GM19043 (cell line): ENCODE data around the gene AAR2.

Experiments
- ATAC-seq: cut with Tn5 transposase; IDR thresholded peaks from one replicate; pipeline ENCODE4 v1.9.1; 2021; ENCODE audit warnings: low read depth; ENCODE audit not compliant: unreplicated experiment

AAR2 gene

GRCh38 chr20:36217226-36217625 lies 19.1 kb upstream of the AAR2 start:
- ATAC-seq = no peak

GRCh38 chr20:36218380-36219064 lies 17.8 kb upstream of the AAR2 start:
- ATAC-seq = no peak

DNA sequence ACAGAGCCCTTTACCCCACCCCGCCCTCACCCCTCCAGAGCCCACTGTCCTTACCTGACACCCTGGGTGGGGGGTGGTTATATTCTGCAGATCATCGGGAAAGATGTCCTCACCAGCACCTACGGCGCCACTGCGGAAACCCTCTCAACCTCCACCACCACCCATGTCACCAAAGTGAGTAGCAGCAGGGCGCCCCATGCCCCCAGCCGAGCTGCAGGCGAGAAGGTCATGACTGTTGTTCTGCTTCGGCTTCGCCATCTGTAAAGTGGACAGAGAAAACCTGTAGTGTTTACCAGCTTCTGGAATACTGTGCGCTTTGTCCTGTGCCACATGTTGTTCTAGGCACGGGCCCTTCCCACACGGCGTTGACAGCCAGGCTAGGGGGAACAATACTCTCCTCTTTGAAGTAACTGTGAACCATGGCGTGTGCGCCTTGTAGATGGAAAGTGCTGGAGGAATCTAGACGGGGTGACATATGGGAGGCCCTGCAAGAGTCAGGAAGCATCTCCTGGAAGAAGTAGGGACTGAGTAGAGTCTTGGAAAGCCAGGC lies 16.5 kb upstream of the AAR2 start:
- ATAC-seq = no peak

DNA sequence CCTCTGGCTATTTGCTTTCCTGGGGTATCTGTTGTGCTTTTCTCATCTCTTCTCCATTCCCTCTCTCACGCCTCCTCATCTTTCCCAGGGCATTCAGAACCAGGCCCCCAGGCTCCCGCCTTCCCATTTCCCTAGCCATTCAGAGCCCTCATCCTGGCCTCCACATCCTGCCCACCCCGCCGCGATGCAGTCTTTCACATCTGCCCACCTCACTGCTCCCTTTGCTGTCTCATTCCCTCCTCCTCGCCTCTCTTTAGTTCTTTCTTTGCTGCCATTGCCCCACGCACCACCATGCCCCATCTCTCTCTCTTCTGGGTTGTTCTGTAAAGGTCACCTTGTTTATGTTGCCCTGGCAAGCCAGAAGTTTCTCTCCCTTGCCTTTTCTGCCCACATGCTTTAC lies 10.6 kb upstream of the AAR2 start:
- no peak for ATAC-seq

GRCh38 chr20:36228770-36229169 lies 7.5 kb upstream of the AAR2 start:
- ATAC-seq = no peak

DNA sequence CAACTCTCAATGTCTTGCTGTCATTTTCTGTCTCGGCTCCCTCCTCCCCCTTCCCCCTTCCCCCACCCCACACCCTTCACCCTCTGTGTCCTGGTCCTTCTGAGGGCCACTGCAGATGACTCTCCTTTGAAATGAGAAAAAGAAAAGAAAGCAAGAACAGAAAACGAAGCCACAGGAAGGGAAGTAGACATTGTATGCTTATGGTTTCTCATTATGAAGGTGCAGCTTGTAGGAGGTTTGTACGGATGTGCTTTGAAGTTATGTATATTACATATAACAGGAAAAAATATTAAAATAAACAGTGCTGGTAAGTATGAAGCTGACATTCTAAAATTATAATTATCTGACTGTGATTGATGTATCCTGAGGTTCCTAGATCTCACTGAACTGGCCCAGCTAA lies 6.3 kb upstream of the AAR2 start:
- no peak for ATAC-seq

DNA sequence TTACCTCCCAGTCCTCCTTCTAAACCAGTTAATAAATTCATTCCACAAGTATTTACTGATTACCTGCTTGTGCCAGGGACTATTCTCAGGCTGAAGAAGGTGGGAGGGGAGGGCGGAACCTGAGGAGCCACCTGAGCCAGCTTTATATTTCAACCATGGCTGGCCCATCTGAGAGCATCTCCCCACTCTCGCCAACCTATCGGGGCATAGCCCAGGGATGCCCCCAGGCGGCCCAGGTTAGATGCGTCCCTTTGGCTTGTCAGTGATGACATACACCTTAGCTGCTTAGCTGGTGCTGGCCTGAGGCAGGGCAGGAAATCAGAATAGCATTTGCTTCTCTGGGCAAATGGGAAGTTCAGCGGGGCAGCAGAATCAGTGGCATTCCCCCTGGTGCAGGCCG lies 4.9 kb upstream of the AAR2 start:
- no peak for ATAC-seq

DNA sequence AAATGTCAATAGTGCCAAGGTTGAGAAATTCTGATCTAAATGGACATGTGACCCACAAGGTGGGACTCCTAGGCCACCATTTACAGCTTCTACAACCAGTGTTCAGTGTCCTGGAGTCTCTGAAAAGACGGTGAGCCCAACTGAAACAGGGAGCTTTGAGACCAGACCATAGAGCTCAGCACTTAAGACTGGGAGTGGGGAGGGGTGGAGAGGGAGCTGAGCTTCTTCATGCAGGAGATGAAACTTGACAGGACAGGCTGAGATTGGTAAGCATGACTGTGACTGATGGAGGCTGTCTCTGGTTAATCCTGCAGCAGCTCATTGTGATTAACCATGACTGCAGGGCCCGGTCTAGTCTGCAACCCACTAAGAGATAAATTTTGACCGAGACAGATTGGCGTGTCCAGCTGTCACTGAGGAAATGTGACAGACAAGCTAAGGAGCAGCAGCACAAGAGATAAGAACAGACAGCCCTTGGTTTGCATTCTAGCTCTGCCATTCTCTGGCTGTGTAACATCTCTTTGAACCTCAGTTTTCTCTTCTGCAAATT lies 1.4 kb upstream of the AAR2 start:
- ATAC-seq = no peak

- ATAC-seq = no peak
Measured at GRCh38 chr20:36236786-36237121, 476 bp downstream of the AAR2 start.

DNA sequence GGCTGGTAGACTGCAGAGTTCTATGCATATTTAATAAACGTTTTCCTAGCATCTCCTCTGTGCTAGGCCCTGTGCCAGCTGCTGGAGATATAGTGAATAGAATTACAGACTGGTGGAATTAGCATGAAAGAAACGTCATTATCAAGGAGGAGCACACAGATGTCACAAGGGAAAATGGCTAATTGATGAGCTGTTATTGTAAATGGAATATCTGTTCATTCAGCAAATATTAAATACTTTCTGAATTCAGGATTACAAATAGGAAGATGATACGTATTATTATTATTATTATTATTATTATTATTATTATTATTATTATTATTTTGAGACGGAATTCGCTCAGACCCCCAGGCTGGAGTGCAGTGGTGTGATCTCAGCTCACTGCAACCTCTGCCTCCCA lies 1.2 kb downstream of the AAR2 start:
- no peak for ATAC-seq

DNA sequence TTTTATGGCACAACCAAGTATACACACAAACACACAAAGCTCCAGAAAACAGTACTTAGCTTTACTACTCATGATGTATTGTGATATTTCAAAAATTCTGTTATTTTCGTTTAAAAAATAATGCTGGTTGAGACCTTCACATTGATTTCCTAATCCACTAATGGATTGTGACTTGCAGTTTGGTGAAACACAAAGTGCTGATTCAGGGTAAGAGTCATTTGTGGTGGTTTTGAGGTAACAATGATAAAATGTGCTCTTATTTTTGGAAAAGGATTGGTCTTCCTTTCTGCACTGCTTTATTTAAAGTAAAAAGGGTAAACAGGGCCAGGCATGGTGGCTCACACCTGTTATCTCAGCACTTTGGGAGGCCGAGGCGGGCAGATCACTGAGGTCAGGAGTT lies 1.9 kb downstream of the AAR2 start:
- ATAC-seq = no peak

DNA sequence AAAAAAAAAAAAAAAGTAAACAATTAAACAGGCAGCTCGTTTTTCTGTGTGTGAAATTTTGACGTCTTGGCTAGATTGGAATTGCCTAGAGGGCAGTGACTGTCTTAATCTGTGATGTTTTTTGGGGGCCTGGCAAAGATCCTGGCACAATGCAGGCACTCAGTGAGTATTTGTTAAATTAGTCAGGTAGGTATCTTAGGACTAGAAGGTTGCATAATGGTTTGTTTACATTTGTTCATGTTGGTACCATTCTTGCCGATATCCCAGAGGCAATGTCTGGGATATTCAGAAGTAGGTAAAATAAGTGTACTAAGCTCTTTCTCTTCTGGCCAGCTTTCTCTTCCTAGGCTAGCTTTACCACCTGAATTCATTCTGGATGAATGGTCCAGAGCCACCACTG lies 2.5 kb downstream of the AAR2 start:
- ATAC-seq = no peak

DNA sequence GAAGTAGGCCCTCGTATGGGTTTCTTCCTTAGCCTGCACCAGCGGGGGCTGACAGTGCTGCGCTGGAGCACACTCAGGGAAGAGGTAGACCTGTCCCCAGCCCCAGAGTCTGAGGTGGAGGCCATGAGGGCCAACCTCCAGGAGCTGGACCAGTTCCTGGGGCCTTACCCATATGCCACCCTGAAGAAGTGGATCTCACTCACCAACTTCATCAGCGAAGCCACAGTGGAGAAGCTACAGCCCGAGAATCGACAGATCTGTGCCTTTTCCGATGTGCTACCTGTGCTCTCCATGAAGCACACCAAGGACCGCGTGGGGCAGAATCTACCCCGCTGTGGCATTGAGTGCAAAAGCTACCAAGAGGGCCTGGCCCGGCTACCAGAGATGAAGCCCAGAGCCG lies 3.8 kb downstream of the AAR2 start:
- ATAC-seq = no peak

DNA sequence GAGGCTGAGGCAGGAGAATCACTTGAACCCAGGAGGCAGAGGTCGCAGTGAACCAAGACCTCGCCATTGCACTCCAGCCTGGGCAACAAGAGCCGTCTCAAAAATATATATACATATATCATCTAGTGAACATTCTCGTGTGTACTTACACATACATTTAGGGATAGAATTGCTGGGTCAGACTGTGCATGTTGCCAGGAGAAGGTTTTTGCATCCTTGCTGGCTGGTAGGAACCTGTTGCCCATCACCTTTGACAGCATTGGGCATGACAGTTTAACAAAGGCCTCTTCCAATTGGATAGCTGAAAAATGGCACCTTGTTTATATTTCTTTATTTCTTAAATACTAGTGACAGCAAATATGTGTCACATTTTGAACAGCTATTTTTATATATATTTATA lies 5.4 kb downstream of the AAR2 start:
- ATAC-seq = no peak

DNA sequence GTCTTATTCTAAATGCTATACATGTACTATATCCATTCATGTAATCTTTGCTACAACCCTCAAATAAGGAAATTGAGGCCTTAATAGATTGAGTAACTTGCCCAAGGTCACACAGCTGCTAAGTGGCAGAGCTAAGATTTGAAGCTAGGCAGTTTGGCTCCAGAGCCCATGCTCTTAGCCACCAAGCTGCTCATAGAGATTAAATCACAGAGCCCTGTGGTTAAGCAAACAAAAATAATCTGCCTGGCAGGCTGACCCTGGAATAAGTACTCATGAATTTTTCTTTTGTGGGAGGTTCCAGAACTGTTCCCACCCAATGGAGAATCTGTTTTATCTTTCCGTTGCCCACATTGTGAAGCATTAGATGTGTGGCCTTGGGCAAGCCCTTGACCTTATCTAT lies 7.4 kb downstream of the AAR2 start:
- no peak for ATAC-seq

DNA sequence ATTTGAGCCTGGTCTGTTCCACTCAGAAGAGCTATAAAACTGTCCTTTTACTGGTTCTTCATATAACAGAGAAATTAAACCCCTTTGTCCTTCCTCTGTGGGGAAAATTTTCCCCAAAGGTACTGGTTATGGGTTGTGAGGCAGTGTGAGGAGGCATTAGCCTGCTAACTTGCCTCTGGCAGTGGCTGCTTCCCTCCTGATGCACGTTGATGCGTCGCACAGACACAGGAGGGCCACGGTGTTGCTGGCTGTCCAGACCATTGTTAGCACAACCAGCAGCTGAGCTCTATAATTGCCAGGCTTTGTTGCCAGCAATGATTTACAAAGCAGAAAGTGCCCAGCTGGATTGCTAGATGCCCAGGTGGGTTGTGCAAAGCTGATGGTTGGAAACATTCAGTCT lies 10.1 kb downstream of the AAR2 start:
- no peak for ATAC-seq

DNA sequence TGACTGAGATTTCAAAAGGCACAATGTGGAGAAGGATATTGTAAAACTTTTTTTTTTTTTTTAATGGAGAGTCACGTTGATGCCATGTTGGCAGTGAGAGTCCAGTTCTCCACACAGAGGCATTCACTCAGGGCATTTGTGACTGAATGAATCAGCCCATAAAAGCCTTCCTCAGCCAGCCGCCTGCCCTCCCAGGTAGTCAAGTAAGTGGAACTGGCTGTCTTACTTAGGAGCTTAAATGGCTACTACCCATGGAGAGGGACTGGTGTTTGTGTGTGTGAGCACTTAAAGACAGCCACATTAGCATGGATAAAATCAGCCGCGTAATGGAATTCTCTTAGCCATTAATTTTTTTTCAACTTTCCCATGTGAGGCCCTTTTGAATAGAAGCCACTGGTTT lies 12.6 kb downstream of the AAR2 start:
- ATAC-seq = no peak

DNA sequence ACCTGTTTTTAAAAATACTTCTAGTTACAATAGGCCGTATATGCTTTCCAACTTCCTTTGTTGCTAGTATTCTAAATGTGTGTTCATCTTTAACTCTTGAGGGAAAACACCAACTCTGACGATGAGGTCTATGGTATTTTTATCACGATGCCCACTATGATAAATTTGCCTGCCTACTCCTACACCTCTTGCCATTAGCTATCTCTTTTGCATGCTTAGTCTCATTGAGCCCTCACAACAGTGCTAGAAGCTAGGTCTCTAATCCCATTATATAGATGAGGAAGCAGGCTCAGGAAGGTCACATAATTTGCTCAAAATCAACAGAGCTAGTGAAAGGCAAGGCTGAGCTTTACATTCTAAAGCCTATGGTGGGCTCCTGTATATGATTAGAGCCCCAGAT lies 13.2 kb downstream of the AAR2 start:
- no peak for ATAC-seq

GRCh38 chr20:36251426-36251825 lies 15.1 kb downstream of the AAR2 start:
- no peak for ATAC-seq

DNA sequence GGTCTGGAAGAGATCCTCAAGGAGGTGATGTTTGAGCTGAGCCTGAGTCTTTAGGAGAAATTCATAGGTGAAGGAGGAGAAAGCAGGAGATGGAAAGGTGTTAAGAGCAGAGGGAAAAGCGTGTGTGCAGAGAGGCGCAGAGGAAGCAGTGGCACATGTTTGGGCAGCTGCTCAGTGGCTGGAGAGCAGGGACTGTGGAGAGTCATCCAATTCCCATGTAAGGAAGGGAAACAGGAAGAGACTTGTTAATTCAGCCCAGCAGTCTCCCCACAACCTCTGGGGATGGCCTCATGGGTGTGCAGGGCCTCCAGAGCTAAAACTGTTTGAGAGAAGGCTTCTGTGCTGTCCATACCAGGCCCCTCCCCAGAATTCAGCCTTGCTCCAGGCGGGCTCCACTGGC lies 16.2 kb downstream of the AAR2 start:
- no peak for ATAC-seq

DNA sequence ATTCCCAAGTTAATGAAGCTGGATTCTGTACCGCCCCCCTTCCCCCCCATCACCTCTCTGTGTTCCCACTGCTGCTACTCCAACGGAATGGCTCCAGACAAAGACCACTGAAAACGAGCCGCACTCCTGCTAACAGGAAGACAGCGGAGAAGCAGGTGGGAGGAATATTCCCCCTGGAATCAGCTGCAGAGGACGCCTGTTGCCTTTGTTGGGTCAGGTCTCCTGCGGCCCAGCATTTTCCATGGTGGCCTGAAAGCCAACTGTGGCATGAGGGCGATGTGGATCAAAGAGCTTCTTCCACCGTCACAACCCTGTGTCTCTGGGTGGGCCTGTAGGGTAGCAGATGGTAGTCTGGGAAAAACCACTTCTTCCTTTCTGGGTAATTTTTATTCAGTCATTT lies 16.8 kb downstream of the AAR2 start:
- no peak for ATAC-seq

DNA sequence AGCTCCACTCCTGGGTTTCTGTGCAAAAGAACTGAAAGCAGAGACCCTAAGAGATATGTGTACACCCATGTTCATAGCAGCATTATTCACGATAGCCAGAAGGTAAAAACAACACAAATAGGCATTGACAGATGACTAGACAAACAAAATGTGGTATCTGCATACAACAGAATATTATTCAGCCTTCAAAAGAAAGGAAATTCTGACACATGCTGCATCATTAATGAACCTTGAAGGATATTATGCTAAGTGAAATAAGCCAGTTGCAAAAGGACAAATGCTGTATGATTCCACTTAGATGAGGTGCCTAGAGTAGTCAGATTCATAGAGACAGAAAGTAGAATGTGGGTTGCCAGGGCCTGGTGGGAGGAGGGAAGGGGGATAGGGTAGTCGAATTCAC lies 17.8 kb downstream of the AAR2 start:
- ATAC-seq = no peak

- no peak for ATAC-seq
Measured at GRCh38 chr20:36255445-36255844, 19.2 kb downstream of the AAR2 start.
